Adipocyte (in vitro differentiated cells): ENCODE data around the gene ALOXE3.

Source experiments
- DNase-seq: peaks from one replicate; pipeline ENCODE4 v3.0.0-alpha.2; 2015; ENCODE audit warnings: low read depth
- H3K27me3 ChIP-seq: replicated peaks from 2 replicates; pipeline ENCODE4 v1.7.0; 2013; ENCODE audit warnings: mild to moderate bottlenecking, low read length, moderate library complexity; ENCODE audit not compliant: control insufficient read depth, insufficient read depth
- H3K36me3 ChIP-seq: 2 replicates; pipeline ENCODE4 v1.7.0; 2013; ENCODE audit warnings: low read length, mild to moderate bottlenecking, moderate library complexity; ENCODE audit not compliant: control insufficient read depth, insufficient read depth, severe bottlenecking
- H3K4me1 ChIP-seq: 2 replicates; pipeline ENCODE4 v1.7.0; 2013; ENCODE audit warnings: mild to moderate bottlenecking, low read length, moderate library complexity; ENCODE audit not compliant: control insufficient read depth, insufficient read depth
- H3K4me3 ChIP-seq: 2 replicates; pipeline ENCODE4 v1.7.0; 2013; ENCODE audit warnings: mild to moderate bottlenecking, low read length, moderate library complexity
- H3K9ac ChIP-seq: 2 replicates; pipeline ENCODE4 v1.7.0; 2013; ENCODE audit warnings: mild to moderate bottlenecking, low read length, moderate library complexity
- H3K9me3 ChIP-seq: 2 replicates; pipeline ENCODE4 v1.7.0; 2013; ENCODE audit warnings: mild to moderate bottlenecking, low read length, moderate library complexity; ENCODE audit not compliant: control insufficient read depth

The ALOXE3 gene

DNA sequence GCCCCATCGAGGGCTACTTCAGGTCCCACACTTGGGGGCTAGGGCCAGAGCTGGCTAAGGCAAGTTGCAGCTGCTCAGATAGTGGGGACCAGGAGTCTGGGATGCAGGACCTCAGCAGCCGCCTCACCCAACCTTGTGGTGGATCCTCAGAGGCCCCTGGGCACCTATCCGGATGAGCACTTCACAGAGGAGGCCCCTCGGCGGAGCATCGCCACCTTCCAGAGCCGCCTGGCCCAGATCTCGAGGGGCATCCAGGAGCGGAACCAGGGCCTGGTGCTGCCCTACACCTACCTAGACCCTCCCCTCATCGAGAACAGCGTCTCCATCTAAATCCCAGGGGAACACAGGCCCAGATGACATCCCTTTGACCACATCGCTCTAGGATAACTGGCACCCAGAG lies 70.1 kb downstream of the ALOXE3 start:
- no peaks in the 10 kb centered on the region for H3K4me1 ChIP-seq
- H3K9me3 ChIP-seq, result no peaks in the 10 kb centered on the region
- H3K27me3 ChIP-seq, result peaks cover 37% of the 10 kb centered on the region
- DNase-seq, result no peak
- H3K9ac ChIP-seq, result no peak overlapping the region
- no peaks in the 10 kb centered on the region for H3K36me3 ChIP-seq
- H3K4me3 ChIP-seq, result no peak overlapping the region

DNA sequence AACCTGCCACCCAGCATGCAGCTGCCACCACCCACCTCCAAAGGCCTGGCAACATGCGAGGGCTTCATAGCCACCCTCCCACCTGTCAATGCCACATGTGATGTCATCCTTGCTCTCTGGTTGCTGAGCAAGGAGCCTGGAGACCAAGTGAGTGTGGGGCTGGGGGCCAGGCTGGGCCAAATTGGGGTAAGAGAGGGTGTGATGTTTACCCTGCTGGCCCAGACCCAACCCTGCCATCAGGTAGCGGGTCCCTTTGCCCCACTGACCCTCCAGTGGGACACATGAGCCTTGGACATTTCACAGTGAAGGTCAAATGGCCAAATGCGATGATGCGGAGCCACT lies 70.6 kb downstream of the ALOXE3 start:
- Histone ChIP-seq H3K36me3 (no peaks in the 10 kb centered on the region), H3K4me3 (no peak overlapping the region), H3K9ac (no peak overlapping the region), H3K27me3 (peaks cover 37% of the 10 kb centered on the region), H3K9me3 (no peaks in the 10 kb centered on the region), H3K4me1 (no peaks in the 10 kb centered on the region)
- DNase-seq, result no peak

DNA sequence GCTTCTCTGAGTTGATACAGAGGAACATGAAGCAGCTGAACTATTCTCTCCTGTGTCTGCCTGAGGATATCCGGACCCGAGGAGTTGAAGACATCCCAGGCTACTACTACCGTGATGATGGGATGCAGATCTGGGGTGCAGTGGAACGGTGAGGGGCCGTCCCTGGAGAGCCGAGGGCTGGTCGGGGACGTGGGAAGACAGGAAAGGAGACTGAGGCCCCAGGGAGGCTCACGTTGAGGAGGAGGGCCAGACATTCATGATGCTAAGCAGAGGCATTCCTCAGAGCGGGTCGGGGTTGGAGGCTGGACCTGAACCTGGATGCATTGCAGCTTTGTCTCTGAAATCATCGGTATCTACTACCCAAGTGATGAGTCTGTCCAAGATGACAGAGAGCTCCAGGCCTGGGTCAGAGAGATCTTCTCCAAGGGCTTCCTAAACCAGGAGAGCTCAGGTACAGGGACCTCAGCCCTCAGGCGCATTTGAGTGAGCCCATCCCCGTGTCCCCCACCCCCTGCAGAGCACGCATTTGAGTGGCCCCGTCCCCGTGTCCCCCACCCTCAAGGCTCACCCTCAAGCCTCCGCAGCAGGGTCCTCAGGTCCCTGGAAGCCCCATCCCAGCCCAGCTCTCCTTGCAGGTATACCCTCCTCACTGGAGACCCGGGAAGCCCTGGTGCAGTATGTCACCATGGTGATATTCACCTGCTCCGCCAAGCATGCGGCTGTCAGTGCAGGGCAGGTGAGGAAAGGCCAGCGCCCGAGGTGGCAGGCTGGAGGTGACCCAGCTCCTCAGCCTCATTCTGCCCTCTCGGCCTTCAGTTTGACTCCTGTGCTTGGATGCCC lies 71.2 kb downstream of the ALOXE3 start:
- Histone ChIP-seq H3K36me3 (no peaks in the 10 kb centered on the region), H3K9me3 (no peaks in the 10 kb centered on the region), H3K27me3 (peaks cover 33% of the 10 kb centered on the region), H3K4me1 (peaks cover 2% of the 10 kb centered on the region), H3K9ac (no peak overlapping the region), H3K4me3 (no peak overlapping the region)
- no peak for DNase-seq

- Histone ChIP-seq H3K9me3 (no peaks in the 10 kb centered on the region), H3K27me3 (peaks cover 26% of the 10 kb centered on the region), H3K4me3 (no peak overlapping the region), H3K9ac (no peak overlapping the region), H3K4me1 (peaks cover 9% of the 10 kb centered on the region), H3K36me3 (no peaks in the 10 kb centered on the region)
- DNase-seq, result no peak
These were observed 71.9 kb downstream of the ALOXE3 start for GRCh38 chr17:8046306-8046928.
